Calu3 (cell line): Measurements from ENCODE around the gene C1QTNF6. TPM values are rescaled to one million over a fixed set of nuclear protein-coding genes. Genes with fewer than 3 reads are reported as not detected.

Experiments
- BruUV-seq: library from RNA; stranded (reverse); fragments of 400-500 nt; replicated peaks from 2 replicates; lab custom pipeline; 2021; lab: Mats Ljungman, UMichigan
- CTCF ChIA-PET: fragments of 300-600 bp; sonication (Branson Sonifier 250); formaldehyde crosslinking; loops from one replicate; lab custom pipeline; 2022; ENCODE audit warnings: antibody characterized with exemption; lab: Charles Lee
- DNase-seq: peaks from one replicate; pipeline ENCODE4 v3.0.0; 2022
- H3K27ac Mint-ChIP-seq: one replicate; pipeline ENCODE4 v1.8.0; 2022; ENCODE audit warnings: mixed read lengths; ENCODE audit not compliant: unreplicated experiment
- H3K27me3 Mint-ChIP-seq: one replicate; pipeline ENCODE4 v1.8.0; 2022; ENCODE audit warnings: mixed read lengths; ENCODE audit not compliant: unreplicated experiment
- H3K36me3 Mint-ChIP-seq: one replicate; pipeline ENCODE4 v1.8.0; 2022; ENCODE audit warnings: mild to moderate bottlenecking, moderate library complexity, mixed read lengths; ENCODE audit not compliant: insufficient read depth, unreplicated experiment
- H3K4me1 Mint-ChIP-seq: one replicate; pipeline ENCODE4 v1.8.0; 2022; ENCODE audit warnings: mild to moderate bottlenecking, low read depth, mixed read lengths; ENCODE audit not compliant: unreplicated experiment
- H3K4me3 Mint-ChIP-seq: one replicate; pipeline ENCODE4 v1.8.0; 2022; ENCODE audit warnings: mild to moderate bottlenecking, low read depth, moderate library complexity, mixed read lengths; ENCODE audit not compliant: unreplicated experiment
- H3K9me3 Mint-ChIP-seq: one replicate; pipeline ENCODE4 v1.8.0; 2022; ENCODE audit warnings: low read depth, mixed read lengths; ENCODE audit not compliant: unreplicated experiment
- CTCF ChIP-seq: fragments of 200-600 bp; IDR thresholded peaks from one replicate; pipeline ENCODE4 v1.8.0; 2022; ENCODE audit warnings: antibody characterized with exemption; ENCODE audit not compliant: unreplicated experiment
- intact Hi-C: fragments of 100-400 bp; cut with micrococcal nuclease; formaldehyde crosslinking; loops from one replicate; pipeline ENCODE4 v1.10.0; 2022; ENCODE audit not compliant: unreplicated experiment
- total RNA-seq: library from RNA; stranded (reverse); gene quantifications from 2 replicates; pipeline ENCODE4 v1.2.3, GENCODE V29; 2022

The C1QTNF6 gene
- total RNA-seq, 1 experiment from 2014 or later: 6.2 TPM

- Mint-ChIP-seq H3K36me3 (no peaks in the 10 kb centered on the region), H3K27me3 (peaks cover 56% of the 10 kb centered on the region), H3K27ac (no peak overlapping the region), H3K4me1 (no peaks in the 10 kb centered on the region), H3K9me3 (no peaks in the 10 kb centered on the region), H3K4me3 (no peak overlapping the region)
- no peak for DNase-seq
- CTCF ChIA-PET: no interaction called here
- no TSS peak for BruUV-seq
- TF ChIP-seq CTCF: no peak
- intact Hi-C loops: no loop called here
Observed at GRCh38 chr22:37209140-37209845, 21.2 kb upstream of the C1QTNF6 start.

- peaks cover 49% of the 10 kb centered on the region for H3K27me3 Mint-ChIP-seq
- TF ChIP-seq CTCF: no peak
Observed at GRCh38 chr22:37208401-37209139, 20.5 kb upstream of the C1QTNF6 start.

DNA sequence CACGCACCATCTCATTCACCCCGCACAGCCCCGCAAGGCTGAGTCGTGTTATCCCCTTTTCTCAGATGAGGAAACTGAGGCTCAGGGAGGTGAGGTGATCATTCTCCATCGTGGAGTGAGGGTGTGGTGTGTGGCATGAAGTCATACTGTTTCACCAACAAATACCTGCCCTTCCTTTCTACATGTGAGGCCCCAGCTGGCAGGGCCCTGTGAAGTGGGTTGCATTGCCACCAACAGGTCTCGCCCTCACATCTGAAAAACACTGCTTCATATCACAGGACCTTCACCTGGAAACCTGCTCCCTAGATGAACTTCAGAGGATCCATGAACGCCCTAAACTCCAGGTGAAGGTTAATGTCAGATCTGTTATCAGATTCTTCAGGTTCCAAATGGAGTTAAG lies 19.9 kb upstream of the C1QTNF6 start:
- no peak overlapping the region for H3K4me3 Mint-ChIP-seq
- CTCF ChIA-PET: interaction anchor here (0.7 kb wide), 1 partner anchor 8 kb away, joined by 3 read pairs; no protein-coding TSS in a partner anchor
- no peak overlapping the region for H3K27ac Mint-ChIP-seq
- H3K27me3 Mint-ChIP-seq: peaks cover 43% of the 10 kb centered on the region
- no peaks in the 10 kb centered on the region for H3K9me3 Mint-ChIP-seq
- TF ChIP-seq CTCF: no peak
- no peaks in the 10 kb centered on the region for H3K4me1 Mint-ChIP-seq
- intact Hi-C loops: no loop called here
- H3K36me3 Mint-ChIP-seq: no peaks in the 10 kb centered on the region
- no peak for DNase-seq
- BruUV-seq: no TSS peak

More at GRCh38 chr22:37208401-37209139, 20.5 kb upstream of the C1QTNF6 start:
- Mint-ChIP-seq H3K9me3 (no peaks in the 10 kb centered on the region), H3K27ac (no peak overlapping the region), H3K36me3 (no peaks in the 10 kb centered on the region), H3K4me1 (no peaks in the 10 kb centered on the region), H3K4me3 (no peak overlapping the region)
- CTCF ChIA-PET: interaction anchor here (0.7 kb wide), 1 partner anchor 9 kb away, joined by 3 read pairs; no protein-coding TSS in a partner anchor
- no TSS peak for BruUV-seq
- no peak for DNase-seq
- intact Hi-C loops: no loop called here

- Mint-ChIP-seq H3K9me3 (no peaks in the 10 kb centered on the region), H3K27ac (no peak overlapping the region)
Observed at GRCh38 chr22:37206841-37207821, 19.1 kb upstream of the C1QTNF6 start.

More at GRCh38 chr22:37206841-37207821, 19.1 kb upstream of the C1QTNF6 start:
- CTCF ChIA-PET: no interaction called here
- DNase-seq: no peak
- BruUV-seq: no TSS peak
- Mint-ChIP-seq H3K4me3 (no peak overlapping the region), H3K36me3 (no peaks in the 10 kb centered on the region), H3K4me1 (no peaks in the 10 kb centered on the region), H3K27me3 (peaks cover 34% of the 10 kb centered on the region)
- no peak for TF ChIP-seq CTCF
- intact Hi-C loops: no loop called here
